Diencephalon (tissue), 1 donor: Measurements from ENCODE around the gene TIMM23. TPM values are rescaled to one million over a fixed set of nuclear protein-coding genes. Genes with fewer than 3 reads are reported as not detected.

Source experiments
- small RNA-seq: library from RNA; depleted of rRNA; stranded (forward); fragments of <200 nt; gene quantifications from one replicate; pipeline ENCODE3, GENCODE V24; 2014
- total RNA-seq: library from RNA; depleted of rRNA; stranded (reverse); fragments of >200 nt; gene quantifications from one replicate; pipeline ENCODE4 v1.2.3, GENCODE V29; 2014

TIMM23 gene, protein sequence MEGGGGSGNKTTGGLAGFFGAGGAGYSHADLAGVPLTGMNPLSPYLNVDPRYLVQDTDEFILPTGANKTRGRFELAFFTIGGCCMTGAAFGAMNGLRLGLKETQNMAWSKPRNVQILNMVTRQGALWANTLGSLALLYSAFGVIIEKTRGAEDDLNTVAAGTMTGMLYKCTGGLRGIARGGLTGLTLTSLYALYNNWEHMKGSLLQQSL
- total RNA-seq = 65.7 TPM

DNA sequence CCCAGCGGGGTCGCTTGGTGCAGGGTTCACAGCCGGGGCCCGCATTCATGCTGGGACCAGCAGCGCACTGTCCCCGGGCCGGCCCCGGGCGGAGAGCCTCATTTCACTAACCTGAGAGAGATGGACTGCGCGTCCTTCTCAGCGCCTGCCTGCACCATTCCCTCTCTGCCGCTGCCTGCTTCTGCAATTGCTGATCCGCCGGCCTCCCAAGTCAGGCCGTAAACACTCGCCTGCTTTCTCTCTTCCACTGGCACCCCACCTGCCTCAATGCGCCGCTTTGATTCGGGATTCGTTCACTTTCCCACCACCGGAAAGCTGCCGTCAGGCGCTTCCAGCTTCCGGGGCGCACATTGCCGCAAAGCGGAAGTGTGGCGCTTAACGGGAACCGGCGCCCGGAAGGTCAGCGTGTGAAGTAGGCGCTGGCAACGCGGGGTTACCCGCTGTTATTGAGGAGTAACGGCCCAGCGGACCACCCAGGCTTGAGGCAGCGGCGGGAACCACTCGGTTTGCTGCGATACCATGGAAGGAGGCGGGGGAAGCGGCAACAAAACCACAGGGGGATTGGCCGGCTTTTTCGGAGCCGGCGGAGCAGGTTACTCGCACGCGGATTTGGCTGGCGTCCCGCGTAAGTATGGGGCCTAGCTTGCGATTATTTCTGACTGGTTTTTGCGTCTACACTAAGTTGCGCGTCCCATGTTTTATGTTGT, at the start of gene TIMM23:
TIMM23 (plus strand) TSS at position 384 of the 707 bp plus-strand sequence; CDS start at position 520, 136 bp downstream.

GRCh38 chr10:46030091-46030937, 58.0 kb downstream of the TIMM23 start, which contains the start of gene NCOA4:
NCOA4 (minus strand) TSS chr10:46030623; CDS start chr10:46016680, 13,943 bp downstream.

GRCh38 chr10:46046261-46046660, 74.0 kb downstream of the TIMM23 start, which contains the start of gene MSMB:
MSMB (minus strand) TSS chr10:46046269; CDS start chr10:46046237, 32 bp downstream.

Small RNA genes within 50 kb of the gene (small RNA-seq; reads per million reads assigned to genes)
- gene SNORA74C-1 = not detected

Other genes with a start within 250 kb of the TIMM23 start
- 32.1 TPM for gene WASHC2C, start 245.2 kb upstream of the TIMM23 start, total RNA-seq
- 4.4 TPM for gene AGAP4, start 125.0 kb upstream of the TIMM23 start, total RNA-seq
- 242 TPM for gene NCOA4, start 58.1 kb downstream of the TIMM23 start, total RNA-seq
- gene MSMB, start 73.8 kb downstream of the TIMM23 start, total RNA-seq = not detected